K562 (cell line): Measurements from ENCODE around the gene FAM174C. TPM values are rescaled to one million over a fixed set of nuclear protein-coding genes. Genes with fewer than 3 reads are reported as not detected.
A peak's percentile ranks its signal among the peaks of the same experiment; 100 is the strongest.

Experiments used
- CBFA2T3 ChIP-seq: fragments of 450-650 bp; IDR thresholded peaks from 2 replicates; pipeline ENCODE4 v1.6.1; 2017
- E2F1 ChIP-seq: sonication (generic); formaldehyde crosslinking; IDR thresholded peaks from 2 replicates; pipeline ENCODE4 v1.8.1; 2023; ENCODE audit warnings: mild to moderate bottlenecking, missing genetic modification reagents, moderate library complexity
- E2F8 ChIP-seq: fragments of 450-650 bp; IDR thresholded peaks from 2 replicates; pipeline ENCODE4 v1.7.1; 2018; ENCODE audit warnings: mild to moderate bottlenecking, low read depth; ENCODE audit not compliant: partially characterized antibody
- KAT2B ChIP-seq: IDR thresholded peaks from one replicate; pipeline ENCODE4 v1.6.1; 2012; ENCODE audit warnings: low read depth, mild to moderate bottlenecking, control low read depth, inconsistent platforms, low read length, moderate library complexity
- KDM4B ChIP-seq, 2 experiments: fragments of 450-650 bp in 1 of 2; sonication (generic) in 1 of 2; IDR thresholded peaks; 2 replicates each; pipeline ENCODE4 v1.6.1; 2016 to 2017; ENCODE audit warnings: borderline replicate concordance in 2 of 2, antibody characterized with exemption in 1 of 2, low read depth in 1 of 2, mild to moderate bottlenecking in 1 of 2
- MGA ChIP-seq: fragments of 450-650 bp; IDR thresholded peaks from 2 replicates; pipeline ENCODE4 v1.6.1; 2016; ENCODE audit warnings: mild to moderate bottlenecking, moderate library complexity
- NFXL1 ChIP-seq: fragments of 450-650 bp; formaldehyde crosslinking; IDR thresholded peaks from 2 replicates; pipeline ENCODE4 v1.4.0; 2021; ENCODE audit warnings: mild to moderate bottlenecking
- POLR2B ChIP-seq: fragments of 450-650 bp; IDR thresholded peaks from 2 replicates; pipeline ENCODE4 v1.6.1; 2018; ENCODE audit warnings: low read depth; ENCODE audit not compliant: partially characterized antibody
- RFX1 ChIP-seq: fragments of 450-650 bp; IDR thresholded peaks from 2 replicates; pipeline ENCODE4 v1.6.1; 2016; ENCODE audit warnings: mild to moderate bottlenecking, moderate library complexity
- ZBTB17 ChIP-seq: fragments of 450-650 bp; formaldehyde crosslinking; IDR thresholded peaks from 2 replicates; pipeline ENCODE4 v1.4.0; 2020; ENCODE audit warnings: mild to moderate bottlenecking
- polyA plus RNA-seq, 8 experiments: library from polyadenylated mRNA; depleted of rRNA in 4 of 8; stranded (reverse) in 5 of 8; unstranded in 3 of 8; fragments of >200 nt; fragmentation: Nextera tagmentation in 2 of 8; fragmentation: Illumina TruSeq in 1 of 8; extraction: Ambion mirVana in 2 of 8; extraction: Trizol in 1 of 8; gene quantifications; 2 replicates each; pipeline versions ENCODE4 v1.2.1 to v1.2.3, GENCODE V29; 2011 to 2014; ENCODE audit warnings: inconsistent platforms in 1 of 8, missing spikeins in 1 of 8
- total RNA-seq, 7 experiments: library from RNA; depleted of rRNA in 6 of 7; stranded (reverse); fragments of >200 nt in 6 of 7; fragmentation: Illumina TruSeq in 2 of 7; extraction: Trizol in 2 of 7; gene quantifications; 2 replicates each; pipeline versions ENCODE4 v1.2.1 to v1.2.3, GENCODE V29; 2011 to 2021; ENCODE audit warnings: low replicate concordance in 1 of 7

FAM174C gene
- total and polyA plus RNA-seq, 9 of the 15 experiments (the other 6 are each of a cell fraction or from before 2014, with no cell fraction given) = 0.66 to 89.6 (median 20.3) TPM

GRCh38 chr19:1266129-1266915, 9.0 kb upstream of the FAM174C start (continued):
- TF ChIP-seq MGA (no peak), E2F8 (no peak), NFXL1 (no peak), RFX1 (peak; percentile 95), KAT2B (no peak), POLR2B (no peak), ZBTB17 (CRISPR knock-in tag) (0 out of 2 replicates have a peak, but pooled peaks have one; percentile 55), CBFA2T3 (peak; percentile 63), E2F1 (CRISPR knock-in tag) (no peak), KDM4B (IDR thresholded peaks at IDR 0.05; ENCODE audit: borderline replicate concordance in 2 of 2, low read depth in 1 of 2) (peak in 1 of 2 experiments; percentile 28; a peak in 1 of 4 replicates)
